Measurements from ENCODE around the gene P3H2.

Gene P3H2

GRCh38 chr3:190024912-190025311, 95.8 kb downstream of the P3H2 start:
- H2AFZ ChIP-seq (ENCODE audit: low read depth), result no peak overlapping the region
- no peaks in the 10 kb centered on the region for H3K79me2 ChIP-seq (ENCODE audit: insufficient read depth, low read depth)
- no peak overlapping the region for H3K27ac ChIP-seq
- H3K4me2 ChIP-seq, result no peak overlapping the region
- no peaks in the 10 kb centered on the region for H3K36me3 ChIP-seq (ENCODE audit: insufficient read depth)
- no peak overlapping the region for H3K9ac ChIP-seq
- no peak overlapping the region for H3K4me3 ChIP-seq (IDR thresholded peaks at IDR 0.05; ENCODE audit: insufficient read depth, low read depth, low read length)
- no peaks in the 10 kb centered on the region for H3K27me3 ChIP-seq (ENCODE audit: insufficient read depth, low read depth)
- no peaks in the 10 kb centered on the region for H4K20me1 ChIP-seq (ENCODE audit: insufficient read depth)
- TF ChIP-seq CTCF (conservative IDR thresholded peaks at IDR 0.05; ENCODE audit: low read depth, low read length), result no peak
- H3K4me1 ChIP-seq (ENCODE audit: low read depth, poor library complexity, severe bottlenecking), result no peaks in the 10 kb centered on the region

- Histone ChIP-seq H3K27me3 (ENCODE audit: insufficient read depth, low read depth) (no peaks in the 10 kb centered on the region), H4K20me1 (ENCODE audit: insufficient read depth) (no peaks in the 10 kb centered on the region), H2AFZ (ENCODE audit: low read depth) (no peak overlapping the region), H3K27ac (no peak overlapping the region), H3K4me2 (no peak overlapping the region), H3K79me2 (ENCODE audit: insufficient read depth, low read depth) (no peaks in the 10 kb centered on the region), H3K9ac (no peak overlapping the region), H3K4me1 (ENCODE audit: low read depth, poor library complexity, severe bottlenecking) (no peaks in the 10 kb centered on the region), H3K4me3 (IDR thresholded peaks at IDR 0.05; ENCODE audit: insufficient read depth, low read depth, low read length) (no peak overlapping the region), H3K36me3 (ENCODE audit: insufficient read depth) (no peaks in the 10 kb centered on the region)
- no peak for TF ChIP-seq CTCF (conservative IDR thresholded peaks at IDR 0.05; ENCODE audit: low read depth, low read length)
These were observed 100.9 kb downstream of the P3H2 start for GRCh38 chr3:190019844-190020243.

GRCh38 chr3:190019006-190019405, 101.7 kb downstream of the P3H2 start:
- Histone ChIP-seq H3K4me3 (IDR thresholded peaks at IDR 0.05; ENCODE audit: insufficient read depth, low read depth, low read length) (no peak overlapping the region), H3K4me1 (ENCODE audit: low read depth, poor library complexity, severe bottlenecking) (no peaks in the 10 kb centered on the region), H3K36me3 (ENCODE audit: insufficient read depth) (no peaks in the 10 kb centered on the region), H3K79me2 (ENCODE audit: insufficient read depth, low read depth) (no peaks in the 10 kb centered on the region), H3K4me2 (no peak overlapping the region), H3K9ac (no peak overlapping the region), H2AFZ (ENCODE audit: low read depth) (no peak overlapping the region), H3K27ac (no peak overlapping the region), H3K27me3 (ENCODE audit: insufficient read depth, low read depth) (no peaks in the 10 kb centered on the region), H4K20me1 (ENCODE audit: insufficient read depth) (no peaks in the 10 kb centered on the region)
- no peak for TF ChIP-seq CTCF (conservative IDR thresholded peaks at IDR 0.05; ENCODE audit: low read depth, low read length)

- no peak for TF ChIP-seq CTCF (conservative IDR thresholded peaks at IDR 0.05; ENCODE audit: low read depth, low read length)
- H2AFZ ChIP-seq (ENCODE audit: low read depth), result no peak overlapping the region
- no peaks in the 10 kb centered on the region for H3K4me1 ChIP-seq (ENCODE audit: low read depth, poor library complexity, severe bottlenecking)
- H3K4me3 ChIP-seq (IDR thresholded peaks at IDR 0.05; ENCODE audit: insufficient read depth, low read depth, low read length), result no peak overlapping the region
- H3K27ac ChIP-seq, result no peak overlapping the region
- H3K79me2 ChIP-seq (ENCODE audit: insufficient read depth, low read depth), result no peaks in the 10 kb centered on the region
- H3K9ac ChIP-seq, result no peak overlapping the region
- no peaks in the 10 kb centered on the region for H3K27me3 ChIP-seq (ENCODE audit: insufficient read depth, low read depth)
- no peaks in the 10 kb centered on the region for H4K20me1 ChIP-seq (ENCODE audit: insufficient read depth)
- no peak overlapping the region for H3K4me2 ChIP-seq
- H3K36me3 ChIP-seq (ENCODE audit: insufficient read depth), result no peaks in the 10 kb centered on the region
These were observed 102.2 kb downstream of the P3H2 start for GRCh38 chr3:190018460-190018859.

Data from KMS-11 (cell line).